NCI-H2227 (cell line): ENCODE data around the gene NEDD9.

Experiments used
- DNase-seq: peaks from one replicate; lab custom pipeline; 2025; ENCODE audit not compliant: unreplicated experiment; lab: John Stamatoyannopoulos, UW

NEDD9 gene

DNA sequence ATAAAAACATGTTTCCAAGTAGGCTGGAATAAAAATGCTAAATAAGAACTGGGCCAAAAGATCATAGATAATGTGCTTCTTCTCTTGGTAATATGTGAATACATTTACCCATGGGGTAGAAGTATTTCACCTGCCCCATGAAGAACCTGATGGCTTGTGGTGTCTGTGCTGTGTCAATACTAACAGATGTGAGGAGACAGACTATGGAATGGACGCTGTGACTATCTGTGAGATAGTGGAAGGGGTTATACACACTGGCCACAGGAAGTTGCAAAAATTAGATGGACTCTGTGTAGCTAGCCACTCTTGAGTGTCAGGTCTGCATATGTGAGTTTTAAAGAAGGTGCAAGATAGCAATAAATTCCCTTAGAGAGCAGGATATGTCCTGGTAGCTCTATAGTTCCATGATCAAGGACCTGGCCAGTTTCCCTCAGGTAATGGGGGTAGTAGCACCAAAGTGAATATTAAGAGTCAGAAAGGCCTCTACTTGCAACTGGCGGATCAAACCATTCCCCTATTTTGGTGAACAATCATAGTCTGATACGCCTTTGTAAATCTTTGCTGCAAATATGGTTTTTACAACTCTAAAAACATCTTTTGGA lies 48.6 kb downstream of the NEDD9 start:
- DNase-seq: no peak

DNA sequence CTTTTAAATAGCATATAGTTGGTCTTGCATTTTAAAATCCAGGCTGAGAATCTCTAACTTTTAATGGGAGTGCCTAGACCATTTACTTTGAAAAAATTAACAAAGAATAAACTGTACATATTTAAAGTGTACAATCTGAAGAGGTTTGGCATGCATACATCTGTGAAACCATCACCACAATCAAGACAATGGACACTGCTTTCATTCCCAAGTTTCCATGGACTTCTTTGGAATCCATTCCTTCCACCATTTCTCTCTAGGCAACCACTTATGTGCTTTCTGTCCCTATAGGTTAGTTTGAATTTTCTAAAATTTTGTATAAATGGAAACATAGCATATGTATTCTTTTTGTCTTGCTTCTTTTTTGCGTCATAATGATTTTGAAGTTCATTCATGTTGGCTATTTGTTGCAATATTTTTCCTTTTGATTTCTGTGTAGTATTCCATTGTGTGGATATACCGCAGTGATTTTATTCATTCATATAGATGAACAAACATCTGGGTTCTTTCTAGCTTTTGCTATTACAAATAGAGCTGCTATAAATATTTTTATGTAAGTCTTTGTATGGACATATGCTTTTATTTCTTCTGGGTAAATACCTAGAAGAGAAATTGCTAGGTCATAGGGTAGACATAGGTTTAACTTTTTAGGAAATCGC lies 50.9 kb downstream of the NEDD9 start:
- DNase-seq: no peak

DNA sequence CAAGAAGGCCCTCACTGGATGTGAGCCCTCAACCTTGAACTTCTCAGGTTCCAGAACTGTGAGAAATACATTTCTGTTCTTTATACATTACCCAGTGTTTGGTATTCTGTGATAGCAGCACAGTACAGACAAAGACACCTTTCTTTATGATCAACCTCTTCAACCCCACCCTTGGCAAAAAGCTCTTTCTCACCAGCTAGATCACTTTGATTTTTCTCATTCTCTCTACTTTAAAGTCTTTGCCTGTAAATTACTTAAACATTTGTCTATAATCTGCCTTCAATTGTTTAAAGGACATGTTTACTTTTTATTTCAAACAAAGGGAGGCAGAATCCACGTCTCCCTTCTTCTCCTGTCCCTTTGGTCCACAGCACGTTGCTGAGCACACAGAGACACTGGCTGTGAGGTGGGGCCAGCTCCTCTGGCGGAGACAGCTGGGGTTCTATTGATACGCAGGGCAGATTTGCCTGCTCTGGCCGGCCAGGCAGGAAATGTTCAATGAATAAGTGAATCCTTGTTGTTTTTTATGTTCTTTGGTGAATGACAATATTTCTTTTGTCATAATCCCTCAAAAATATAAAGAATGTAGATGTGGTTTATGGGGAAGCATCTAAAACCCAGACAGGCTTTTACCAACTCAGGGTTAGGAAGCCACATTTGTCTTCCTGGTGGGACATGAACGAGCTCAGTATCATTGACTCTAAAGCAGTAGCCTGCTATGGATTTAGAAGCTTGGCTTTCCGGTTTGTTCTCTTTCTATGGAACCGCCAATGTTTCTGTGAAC lies 52.9 kb downstream of the NEDD9 start:
- no peak for DNase-seq

DNA sequence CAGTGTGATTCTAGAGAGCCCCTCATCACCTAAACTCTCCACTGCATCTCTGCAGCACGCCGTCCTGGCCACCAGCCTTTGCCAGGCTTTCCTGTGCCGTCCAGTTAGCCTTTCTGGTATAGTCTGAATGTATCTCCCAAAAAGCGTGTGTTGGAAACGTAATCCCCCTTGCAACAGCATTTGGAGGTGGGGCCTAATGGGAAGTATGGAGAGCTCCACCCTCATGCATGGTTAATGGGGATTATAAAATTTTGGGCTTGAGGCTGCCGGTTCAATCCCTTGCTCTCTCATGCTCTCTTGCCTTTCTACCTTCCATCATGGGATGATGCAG lies 53.4 kb downstream of the NEDD9 start:
- no peak for DNase-seq

DNA sequence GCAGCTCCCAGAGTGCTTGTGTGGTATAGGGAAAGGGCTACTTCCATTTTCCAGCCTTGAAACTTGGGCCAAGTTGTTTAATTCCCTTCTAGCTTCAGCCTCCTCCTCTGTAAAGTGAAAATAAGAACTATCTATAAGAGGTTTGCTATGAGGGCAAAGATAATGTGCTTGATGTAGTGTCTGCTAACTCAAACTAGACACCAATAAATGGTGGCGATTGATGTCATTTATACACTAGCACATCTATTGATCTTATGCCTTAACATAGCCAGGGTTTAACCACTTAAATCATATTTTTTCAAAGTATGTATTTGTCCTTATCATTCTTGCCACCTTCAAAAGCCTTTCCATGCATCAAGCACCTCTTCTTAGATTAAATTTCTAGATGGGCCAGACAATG lies 55.2 kb downstream of the NEDD9 start:
- DNase-seq: no peak

DNA sequence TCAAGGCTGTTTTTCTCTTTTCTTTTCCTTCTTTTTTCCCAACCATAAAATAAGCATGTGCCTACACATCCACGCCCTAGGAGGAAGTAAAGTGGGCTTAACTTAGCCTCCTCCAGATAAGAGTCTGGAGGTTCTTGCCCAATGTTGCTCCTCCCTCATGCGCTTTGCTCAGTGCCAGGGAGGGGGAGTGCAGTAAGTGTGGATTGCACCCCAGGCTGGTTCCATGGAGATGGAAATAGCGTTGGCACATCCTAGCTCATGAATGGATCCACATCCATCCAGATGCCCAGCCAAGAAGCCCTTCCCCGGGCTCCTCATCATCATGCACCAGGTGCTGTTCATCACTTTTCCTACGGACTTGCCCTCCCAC lies 58.2 kb downstream of the NEDD9 start:
- no peak for DNase-seq

DNA sequence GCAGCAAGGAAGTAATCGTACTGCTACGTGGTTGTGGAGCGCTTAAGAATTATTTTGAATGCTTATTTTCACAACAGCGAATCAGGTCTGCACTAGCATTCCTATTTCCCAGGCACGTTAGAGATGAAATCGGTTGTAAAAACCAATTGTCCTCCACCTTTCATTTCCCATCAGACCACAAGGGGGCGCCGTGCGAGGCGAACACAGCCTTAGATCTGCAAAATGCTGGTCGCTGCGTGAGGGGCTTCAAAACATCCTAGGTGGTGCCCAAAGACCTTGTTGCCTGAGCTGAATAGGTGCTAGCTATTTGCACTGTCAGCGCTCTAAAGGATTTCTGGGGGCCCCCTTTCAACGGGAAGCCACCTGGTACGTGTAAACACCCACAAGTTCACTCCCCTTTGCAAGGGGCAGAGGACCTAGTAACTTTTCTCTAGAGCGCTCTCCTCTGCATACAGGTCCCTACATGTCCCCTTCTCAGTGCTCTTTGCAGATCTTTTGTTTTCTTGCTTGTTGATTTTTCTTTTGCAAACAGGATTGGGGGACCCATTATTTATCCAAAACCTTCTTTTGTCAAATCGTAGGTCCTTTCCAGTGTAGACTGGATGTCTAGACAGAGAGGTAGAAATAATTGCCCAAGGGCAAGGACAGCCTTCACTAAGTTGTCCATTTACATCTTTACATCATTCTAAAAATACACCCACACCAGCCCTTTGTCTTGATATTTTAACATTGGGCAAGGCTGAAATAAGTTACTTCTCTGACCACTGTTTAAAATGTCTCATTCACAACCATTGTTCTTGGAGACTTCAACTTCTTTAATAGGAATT lies 59.8 kb downstream of the NEDD9 start:
- peak; percentile 86 for DNase-seq

DNA sequence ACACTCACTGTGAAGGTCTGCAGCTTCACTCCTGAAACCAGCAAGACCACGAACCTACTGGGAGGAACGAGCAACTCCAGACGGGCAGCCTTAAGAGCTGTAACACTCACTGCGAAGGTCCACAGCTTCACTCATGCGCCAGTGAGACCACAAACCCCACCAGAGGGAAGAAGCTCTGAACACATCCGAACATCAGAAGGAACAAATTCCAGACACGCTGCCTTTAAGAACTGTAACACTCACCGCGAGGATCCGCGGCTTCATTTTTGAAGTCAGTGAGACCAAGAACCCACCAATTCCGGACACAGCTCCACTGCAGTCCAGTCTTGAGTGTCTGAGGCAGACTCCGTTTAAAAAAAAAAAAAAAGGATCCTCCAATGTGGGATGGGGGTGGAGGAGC lies 60.5 kb downstream of the NEDD9 start:
- DNase-seq: no peak

DNA sequence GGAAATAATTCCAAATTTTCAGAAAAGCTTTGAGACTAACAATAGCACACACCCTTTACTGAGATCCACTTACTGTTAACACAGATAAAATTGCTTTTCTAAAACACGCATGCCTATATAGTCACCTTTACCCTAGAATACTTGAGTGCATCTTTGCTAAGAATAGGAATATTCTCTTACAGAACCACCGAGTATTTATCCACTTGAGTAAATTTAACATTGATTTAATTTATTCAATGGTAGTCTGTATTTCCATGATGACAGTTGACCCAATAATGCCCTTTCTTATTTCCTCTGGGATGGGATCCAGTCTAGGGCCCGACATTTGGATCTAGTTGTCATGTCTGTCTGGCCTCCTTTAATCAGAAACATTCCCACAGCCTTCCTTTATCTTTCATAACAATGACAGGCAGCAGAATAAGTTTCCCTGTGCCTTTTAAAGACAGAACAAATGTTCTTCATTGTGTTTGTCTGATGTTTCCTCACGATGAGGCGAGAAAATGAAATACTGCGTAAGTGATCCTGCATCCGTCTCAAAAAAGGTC lies 64.3 kb downstream of the NEDD9 start:
- no peak for DNase-seq

DNA sequence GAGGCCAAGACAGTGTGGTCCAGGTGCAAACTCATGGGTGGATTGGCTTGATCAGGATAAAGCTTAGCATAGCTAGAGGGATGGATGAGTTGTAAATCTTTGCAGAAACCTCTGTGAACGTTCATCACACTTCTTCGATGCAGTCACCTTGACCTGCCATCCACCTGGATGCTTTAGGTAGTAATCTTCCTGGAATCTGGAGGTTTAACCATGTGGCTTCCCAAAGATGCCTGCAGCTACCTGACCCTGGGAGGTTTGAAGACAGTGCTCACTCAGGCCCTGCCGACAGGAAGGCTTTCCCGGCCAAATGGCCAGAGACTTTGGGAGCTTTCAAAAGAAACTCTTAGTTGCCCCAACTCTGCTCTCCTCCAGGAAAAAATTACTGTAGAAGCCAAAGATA lies 65.5 kb downstream of the NEDD9 start:
- no peak for DNase-seq

DNA sequence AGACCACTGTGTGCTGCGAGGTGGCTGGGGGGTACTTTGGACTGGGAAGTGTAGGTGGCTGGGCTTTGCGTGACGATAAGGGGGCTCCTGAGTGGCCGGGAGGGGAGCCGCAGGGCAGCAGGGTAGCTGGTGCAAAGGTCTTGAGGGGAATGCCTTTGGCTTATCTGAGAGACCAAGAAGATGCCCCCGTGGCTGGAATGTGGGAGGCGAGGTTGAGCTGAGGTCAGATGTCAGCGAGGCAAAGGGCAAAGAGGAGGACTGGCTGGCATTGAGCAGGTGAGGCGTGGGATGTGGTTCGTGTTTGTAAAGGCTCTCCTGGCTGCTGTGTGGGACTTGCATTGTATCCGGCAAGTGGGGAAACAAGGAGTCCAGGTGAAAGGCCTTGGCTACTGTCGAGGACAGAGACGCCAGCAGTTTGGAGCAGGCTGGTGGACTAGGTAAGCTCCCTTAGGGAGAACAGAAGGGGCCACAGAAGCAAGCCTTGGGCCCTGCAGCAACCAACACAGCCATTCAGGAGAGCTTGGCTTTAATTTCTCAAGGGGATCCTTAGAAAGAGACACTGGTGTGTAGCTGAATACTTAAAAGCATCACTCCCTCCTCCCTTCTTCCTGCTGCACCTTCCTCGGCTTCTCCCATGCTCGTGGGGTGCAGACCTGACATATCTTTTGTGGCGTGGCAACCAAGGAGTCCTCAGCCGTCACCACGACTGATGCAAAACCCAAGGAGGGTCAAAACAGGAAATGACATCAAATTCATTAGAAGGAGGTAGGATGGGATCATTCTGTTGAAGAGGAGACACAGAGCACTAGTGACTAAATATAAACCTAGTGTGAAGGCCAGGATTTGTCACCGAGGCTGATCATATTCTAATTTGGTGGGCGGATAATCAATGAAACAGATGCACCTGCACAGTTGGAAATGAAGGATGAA lies 67.5 kb downstream of the NEDD9 start:
- DNase-seq: no peak

DNA sequence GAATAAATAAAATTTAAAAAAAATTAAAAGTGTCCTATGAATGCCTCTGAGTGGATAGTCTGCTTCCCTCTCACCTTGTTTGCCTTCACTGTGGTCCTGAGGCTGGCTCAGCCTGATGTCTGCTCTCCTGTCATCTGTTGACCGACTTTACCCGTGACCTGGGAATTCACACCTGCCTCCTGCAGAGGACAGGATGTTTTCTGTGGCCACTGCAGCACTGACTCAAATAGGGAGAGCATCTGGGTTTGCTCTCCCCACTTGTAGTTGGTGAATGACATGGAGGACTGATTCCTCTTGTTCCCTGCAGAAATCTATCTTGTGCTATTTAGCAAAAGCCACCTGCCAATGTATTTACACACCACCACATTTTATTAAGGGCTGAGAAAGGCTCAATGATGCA lies 68.5 kb downstream of the NEDD9 start:
- DNase-seq: no peak

DNA sequence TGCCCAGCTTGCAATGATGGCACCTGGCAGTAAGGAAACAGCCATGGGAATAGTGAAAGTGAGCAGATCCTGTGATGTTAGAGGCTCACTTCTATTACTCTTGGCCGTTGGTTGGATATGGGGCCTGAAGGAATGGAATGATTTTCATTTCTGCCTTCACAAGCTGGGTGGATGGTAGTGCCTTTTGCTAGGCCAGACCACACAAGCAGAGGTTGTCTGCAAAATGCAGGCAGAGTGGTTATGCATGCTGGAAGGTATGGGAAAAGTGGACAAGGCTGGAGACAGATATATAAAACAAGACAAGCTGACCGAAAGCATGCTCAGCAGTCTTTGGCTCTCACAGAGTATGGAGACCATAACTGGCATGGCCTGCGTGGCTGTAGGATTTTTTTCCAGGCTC lies 70.2 kb downstream of the NEDD9 start:
- no peak for DNase-seq

DNA sequence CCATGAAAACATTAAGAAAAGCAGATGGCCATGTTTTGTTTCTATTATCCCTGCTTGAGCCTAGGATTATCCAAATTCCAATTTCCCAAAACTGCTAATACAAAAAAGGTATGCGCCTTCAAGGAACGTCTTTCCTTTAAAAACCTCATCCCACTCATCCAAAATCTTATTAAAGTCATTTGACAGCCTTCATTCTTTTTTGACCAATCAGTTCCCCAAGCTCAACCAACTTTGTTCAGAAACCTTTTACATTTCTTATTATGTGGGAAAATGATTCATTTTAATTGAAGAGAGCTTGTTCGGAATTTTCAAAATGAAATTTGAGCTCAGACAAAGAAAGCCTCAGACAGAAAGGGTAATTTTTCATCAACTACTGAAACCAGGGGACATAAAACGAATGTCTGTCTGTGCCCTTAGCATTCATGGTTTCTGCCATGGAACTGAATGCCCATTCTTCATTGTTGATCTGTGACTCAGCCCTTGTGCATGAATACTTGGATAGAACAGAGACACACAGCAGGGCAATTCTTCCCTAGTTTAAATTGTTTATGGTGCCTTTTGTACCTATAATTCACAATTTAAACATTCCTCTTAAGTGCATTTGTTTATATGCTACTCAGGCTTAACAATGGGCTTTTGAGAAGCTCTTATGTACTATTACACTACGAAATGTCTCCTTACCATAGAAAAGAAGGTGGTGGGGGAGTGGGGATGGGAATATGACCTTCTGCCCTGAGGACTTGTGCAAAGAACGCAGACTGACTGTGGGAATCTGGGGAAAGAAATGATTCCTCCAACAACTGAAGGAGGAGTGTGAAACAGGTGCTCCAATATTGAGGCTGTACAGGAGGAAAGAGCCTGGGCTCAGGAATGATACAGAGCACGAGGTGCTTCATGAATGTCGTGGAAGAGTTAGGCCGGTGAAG lies 71.2 kb downstream of the NEDD9 start:
- no peak for DNase-seq

DNA sequence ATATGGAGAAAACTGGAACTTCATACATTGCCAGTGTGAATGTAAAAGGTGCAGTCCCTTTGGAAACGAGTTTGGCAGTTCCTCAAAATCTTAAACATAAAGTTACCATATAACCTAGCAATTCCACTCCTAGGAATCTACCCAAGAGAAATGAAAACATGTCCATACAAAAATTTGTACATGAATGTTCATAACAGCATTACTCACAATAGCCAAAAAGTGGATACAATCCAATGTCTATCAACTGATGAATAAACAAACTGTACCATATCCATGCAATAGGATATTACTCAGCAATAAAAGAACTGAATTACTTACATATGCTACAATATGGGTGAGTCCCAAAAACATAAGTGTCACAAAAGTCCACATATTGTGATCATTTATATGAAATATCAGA lies 72.3 kb downstream of the NEDD9 start:
- no peak for DNase-seq

DNA sequence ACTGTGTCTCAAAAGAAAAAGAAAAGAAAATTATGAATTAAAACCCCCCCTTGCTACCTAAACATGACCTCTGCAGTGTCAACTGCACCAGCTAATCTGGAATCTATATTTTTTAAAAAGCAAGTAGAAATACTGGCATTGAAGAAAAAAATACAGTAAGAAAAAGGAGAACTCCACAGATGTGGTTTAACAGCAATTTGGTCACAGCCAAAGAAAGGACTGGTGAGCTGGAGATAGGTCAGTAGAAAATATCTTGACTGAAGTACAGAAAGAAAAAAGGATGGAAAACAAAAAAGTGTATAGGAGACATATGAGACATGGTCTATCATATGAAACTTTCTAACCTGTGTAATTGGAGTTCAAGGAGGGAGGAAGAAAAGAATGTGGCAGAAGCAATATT lies 76.9 kb downstream of the NEDD9 start:
- DNase-seq: no peak

DNA sequence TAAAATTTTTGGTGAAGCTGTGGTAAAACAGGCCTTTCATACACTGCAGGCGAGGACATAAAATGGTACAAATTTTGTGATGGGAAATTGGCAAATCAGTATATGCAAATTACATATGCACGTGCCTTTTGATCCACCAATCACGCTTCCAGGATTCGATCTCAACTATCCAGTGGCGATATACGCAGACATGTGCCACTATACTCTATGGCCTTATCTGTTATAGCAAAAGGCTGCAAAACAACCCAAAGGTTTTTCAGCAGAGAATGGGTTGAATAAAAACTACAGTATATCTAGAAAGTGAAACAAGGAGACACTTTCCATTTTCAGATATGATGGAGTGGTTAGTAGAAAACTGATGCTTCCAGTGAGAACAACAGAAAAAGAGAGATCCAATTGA lies 79.0 kb downstream of the NEDD9 start:
- DNase-seq: no peak

DNA sequence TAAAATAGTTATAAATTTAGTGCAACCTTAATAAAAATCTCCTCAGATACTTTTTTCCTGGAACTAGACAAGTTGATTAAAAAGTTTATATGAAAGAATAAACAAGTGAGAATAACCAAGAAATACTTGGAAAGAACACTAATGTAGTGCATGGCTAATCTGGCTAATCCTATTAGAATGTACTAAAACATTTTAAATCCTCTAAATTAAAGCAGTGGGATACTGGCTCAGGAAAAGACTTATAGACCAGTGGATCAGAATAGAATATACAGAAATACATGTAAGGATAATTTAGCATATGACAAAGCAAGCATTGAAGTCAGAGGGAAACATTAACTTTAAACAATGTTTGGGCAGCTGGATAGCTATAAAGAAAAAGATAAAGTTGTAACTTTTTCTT lies 79.9 kb downstream of the NEDD9 start:
- DNase-seq: no peak

DNA sequence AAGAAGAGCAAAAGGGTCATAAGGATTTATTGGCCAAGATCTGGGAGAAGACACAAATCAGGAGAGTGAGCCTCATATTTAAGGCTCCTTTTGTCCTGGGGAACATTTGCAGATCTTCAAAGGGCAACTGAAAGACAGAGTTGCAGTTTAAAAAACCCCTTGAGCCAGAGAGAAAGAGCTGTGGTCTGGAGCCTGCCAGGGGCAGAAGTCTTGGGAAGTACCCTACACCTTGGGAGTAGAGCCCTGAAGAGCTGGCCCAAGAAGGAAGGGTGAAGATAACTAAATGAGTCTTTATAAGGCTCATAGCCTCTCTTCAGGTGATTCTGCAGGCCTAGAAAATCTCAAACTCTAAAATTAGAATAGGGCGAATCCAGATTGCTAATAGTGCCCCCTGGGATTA lies 81.0 kb downstream of the NEDD9 start:
- DNase-seq: no peak
